Measurements from ENCODE around the gene CAMK2G. TPM values are rescaled to one million over a fixed set of nuclear protein-coding genes. Genes with fewer than 3 reads are reported as not detected.

The CAMK2G gene
- polyA plus RNA-seq, 2 of the 4 experiments (the other 2 are of a cell fraction): 22.6 to 25.5 TPM

DNA sequence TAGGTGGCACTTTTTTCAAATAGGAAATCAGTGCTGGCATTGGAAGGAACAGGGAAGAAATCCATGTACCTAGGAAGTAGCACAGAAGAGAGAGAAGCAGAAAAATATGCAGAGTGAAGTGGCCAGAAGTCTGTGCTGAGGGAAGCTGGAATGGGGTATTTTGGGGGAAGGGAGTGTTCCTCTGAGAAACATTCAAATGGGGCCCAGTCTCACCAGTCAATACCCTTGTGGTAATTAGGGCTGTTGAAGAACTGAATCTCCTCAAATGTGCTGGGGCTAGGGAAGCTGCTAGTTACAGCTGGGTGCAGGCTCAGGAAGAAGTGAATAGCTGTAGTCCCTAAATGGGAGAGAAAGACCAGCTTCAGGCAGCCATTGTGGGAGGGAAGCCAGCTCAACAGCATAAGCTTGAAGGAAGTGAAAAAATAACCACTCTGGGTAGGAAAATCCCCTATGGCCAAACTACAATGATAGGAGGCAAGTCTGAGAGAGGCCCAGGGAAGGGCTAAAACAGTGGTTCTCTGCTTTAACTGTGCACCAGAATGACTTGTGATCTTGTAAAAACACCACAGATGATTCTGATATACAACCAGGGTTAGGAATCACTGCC lies 70.6 kb downstream of the CAMK2G start (continued):
- no peak for TF ChIP-seq KDM1A (IDR thresholded peaks at IDR 0.05; ENCODE audit: low read depth)
- TF ChIP-seq, protein P1, sequence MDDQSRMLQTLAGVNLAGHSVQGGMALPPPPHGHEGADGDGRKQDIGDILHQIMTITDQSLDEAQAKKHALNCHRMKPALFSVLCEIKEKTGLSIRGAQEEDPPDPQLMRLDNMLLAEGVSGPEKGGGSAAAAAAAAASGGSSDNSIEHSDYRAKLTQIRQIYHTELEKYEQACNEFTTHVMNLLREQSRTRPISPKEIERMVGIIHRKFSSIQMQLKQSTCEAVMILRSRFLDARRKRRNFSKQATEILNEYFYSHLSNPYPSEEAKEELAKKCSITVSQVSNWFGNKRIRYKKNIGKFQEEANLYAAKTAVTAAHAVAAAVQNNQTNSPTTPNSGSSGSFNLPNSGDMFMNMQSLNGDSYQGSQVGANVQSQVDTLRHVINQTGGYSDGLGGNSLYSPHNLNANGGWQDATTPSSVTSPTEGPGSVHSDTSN (IDR thresholded peaks at IDR 0.05): no peak

DNA sequence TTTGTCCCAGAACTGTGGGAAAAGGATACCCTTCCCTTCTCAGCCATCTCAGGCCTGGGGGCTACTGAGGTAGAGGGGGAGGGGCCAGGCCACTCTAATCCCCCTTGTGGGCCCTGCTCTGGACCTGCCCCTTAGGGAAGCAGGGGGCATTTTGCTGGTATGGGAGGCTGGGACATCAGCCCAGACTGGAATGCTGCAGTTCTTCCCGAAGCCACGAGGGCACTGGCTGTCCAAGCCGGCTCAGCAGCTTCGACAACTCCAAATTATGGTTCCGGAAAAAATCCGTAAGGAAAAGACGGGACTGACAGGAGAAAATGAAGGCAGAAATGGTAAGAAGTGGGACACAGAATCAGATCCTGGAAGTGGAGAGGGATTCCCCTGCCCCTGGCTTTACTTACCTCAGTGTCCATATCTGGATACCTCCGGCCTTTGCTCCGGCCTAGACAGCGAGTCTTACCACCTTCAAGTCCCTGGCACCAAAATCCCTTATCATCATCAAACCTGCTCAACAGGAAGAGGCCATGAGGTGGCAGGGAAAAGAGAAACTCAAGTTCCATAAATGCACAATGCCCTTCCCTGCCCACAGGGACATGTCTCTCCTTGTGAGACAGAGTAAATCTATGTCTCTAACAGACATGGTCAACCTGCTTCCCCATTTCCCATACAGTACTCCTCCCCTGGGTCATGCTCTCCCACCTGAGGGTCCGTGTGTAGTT lies 71.9 kb downstream of the CAMK2G start:
- H3K27ac ChIP-seq: no peak overlapping the region
- H3K9me3 ChIP-seq: no peaks in the 10 kb centered on the region
- FAIRE-seq (no peak), ATAC-seq (peak; percentile 24 to 28; a peak in 1 of 6 replicates), DNase-seq (ENCODE audit: low read depth in 1 of 2, low spot score in 1 of 2) (no peak)
- no peaks in the 10 kb centered on the region for H3K4me1 ChIP-seq
- no peak for TF ChIP-seq NR3C1 (IDR thresholded peaks at IDR 0.05)
- TF ChIP-seq, protein P2, sequence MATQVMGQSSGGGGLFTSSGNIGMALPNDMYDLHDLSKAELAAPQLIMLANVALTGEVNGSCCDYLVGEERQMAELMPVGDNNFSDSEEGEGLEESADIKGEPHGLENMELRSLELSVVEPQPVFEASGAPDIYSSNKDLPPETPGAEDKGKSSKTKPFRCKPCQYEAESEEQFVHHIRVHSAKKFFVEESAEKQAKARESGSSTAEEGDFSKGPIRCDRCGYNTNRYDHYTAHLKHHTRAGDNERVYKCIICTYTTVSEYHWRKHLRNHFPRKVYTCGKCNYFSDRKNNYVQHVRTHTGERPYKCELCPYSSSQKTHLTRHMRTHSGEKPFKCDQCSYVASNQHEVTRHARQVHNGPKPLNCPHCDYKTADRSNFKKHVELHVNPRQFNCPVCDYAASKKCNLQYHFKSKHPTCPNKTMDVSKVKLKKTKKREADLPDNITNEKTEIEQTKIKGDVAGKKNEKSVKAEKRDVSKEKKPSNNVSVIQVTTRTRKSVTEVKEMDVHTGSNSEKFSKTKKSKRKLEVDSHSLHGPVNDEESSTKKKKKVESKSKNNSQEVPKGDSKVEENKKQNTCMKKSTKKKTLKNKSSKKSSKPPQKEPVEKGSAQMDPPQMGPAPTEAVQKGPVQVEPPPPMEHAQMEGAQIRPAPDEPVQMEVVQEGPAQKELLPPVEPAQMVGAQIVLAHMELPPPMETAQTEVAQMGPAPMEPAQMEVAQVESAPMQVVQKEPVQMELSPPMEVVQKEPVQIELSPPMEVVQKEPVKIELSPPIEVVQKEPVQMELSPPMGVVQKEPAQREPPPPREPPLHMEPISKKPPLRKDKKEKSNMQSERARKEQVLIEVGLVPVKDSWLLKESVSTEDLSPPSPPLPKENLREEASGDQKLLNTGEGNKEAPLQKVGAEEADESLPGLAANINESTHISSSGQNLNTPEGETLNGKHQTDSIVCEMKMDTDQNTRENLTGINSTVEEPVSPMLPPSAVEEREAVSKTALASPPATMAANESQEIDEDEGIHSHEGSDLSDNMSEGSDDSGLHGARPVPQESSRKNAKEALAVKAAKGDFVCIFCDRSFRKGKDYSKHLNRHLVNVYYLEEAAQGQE (IDR thresholded peaks at IDR 0.05): no peak
- no peak for TF ChIP-seq MYC (IDR thresholded peaks at IDR 0.05; ENCODE audit: borderline replicate concordance, low read length)
- no peak for TF ChIP-seq TP53 (CRISPR knock-in tag; IDR thresholded peaks at IDR 0.05)
- TF ChIP-seq ZSCAN20 (CRISPR knock-in tag; IDR thresholded peaks at IDR 0.05): no peak
- H3K4me3 ChIP-seq: no peak overlapping the region
- H3K4me2 ChIP-seq: no peak overlapping the region
- ChIA-PET CTCF (no interaction called here), POLR2A (no interaction called here)
- WGBS (ENCODE audit: missing lambda C conversion rate): 83% methylated on average over 11 of the region's 11 CpGs

GRCh38 chr10:73801253-73801590 lies 73.1 kb downstream of the CAMK2G start:
- H3K27ac ChIP-seq: no peak overlapping the region
- no peak for FAIRE-seq
- DNase-seq (ENCODE audit: low read depth in 1 of 2, low spot score in 1 of 2): no peak
- H3K4me3 ChIP-seq: no peak overlapping the region
- TF ChIP-seq HOXB13 (CRISPR knock-in tag; IDR thresholded peaks at IDR 0.05; ENCODE audit: low read depth): no peak
- TF ChIP-seq CHD2 (IDR thresholded peaks at IDR 0.05; ENCODE audit: low read length, partially characterized antibody): no peak
- no peak; a peak in 1 of 5 replicates for TF ChIP-seq JUN (IDR thresholded peaks at IDR 0.05)
- no peak for TF ChIP-seq FOSB (CRISPR knock-in tag; IDR thresholded peaks at IDR 0.05)
- TF ChIP-seq RCOR1 (IDR thresholded peaks at IDR 0.05; ENCODE audit: low read depth, low read length): no peak
- TF ChIP-seq HMGXB4 (CRISPR knock-in tag; IDR thresholded peaks at IDR 0.05; ENCODE audit: borderline replicate concordance): no peak
- TF ChIP-seq EHMT2 (IDR thresholded peaks at IDR 0.05; ENCODE audit: low read depth): no peak
- TF ChIP-seq HDAC2 (IDR thresholded peaks at IDR 0.05): no peak
- no peak for TF ChIP-seq RARB (CRISPR knock-in tag; IDR thresholded peaks at IDR 0.05)
- CTCF ChIA-PET: no interaction called here
- H3K4me1 ChIP-seq: no peaks in the 10 kb centered on the region
- 95% methylated on average over 13 of the region's 13 CpGs for whole genome bisulfite sequencing (ENCODE audit: missing lambda C conversion rate)
- no peaks in the 10 kb centered on the region for H3K9me3 ChIP-seq
- no peak overlapping the region for H3K4me2 ChIP-seq
- POLR2A ChIA-PET: no interaction called here
- ATAC-seq: no peak
